MV-4-11 (cell line): ENCODE results near the gene CSAG1.
"Not testable (repeated sequence)": the region's sequence is repeated elsewhere in the genome, so short reads cannot be mapped to it uniquely, and the experiment has no call there.

Experiments
- DNase-seq: peaks from one replicate; lab custom pipeline; 2025; lab: John Stamatoyannopoulos, UW

CSAG1 gene, protein sequence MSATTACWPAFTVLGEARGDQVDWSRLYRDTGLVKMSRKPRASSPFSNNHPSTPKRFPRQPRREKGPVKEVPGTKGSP

DNA sequence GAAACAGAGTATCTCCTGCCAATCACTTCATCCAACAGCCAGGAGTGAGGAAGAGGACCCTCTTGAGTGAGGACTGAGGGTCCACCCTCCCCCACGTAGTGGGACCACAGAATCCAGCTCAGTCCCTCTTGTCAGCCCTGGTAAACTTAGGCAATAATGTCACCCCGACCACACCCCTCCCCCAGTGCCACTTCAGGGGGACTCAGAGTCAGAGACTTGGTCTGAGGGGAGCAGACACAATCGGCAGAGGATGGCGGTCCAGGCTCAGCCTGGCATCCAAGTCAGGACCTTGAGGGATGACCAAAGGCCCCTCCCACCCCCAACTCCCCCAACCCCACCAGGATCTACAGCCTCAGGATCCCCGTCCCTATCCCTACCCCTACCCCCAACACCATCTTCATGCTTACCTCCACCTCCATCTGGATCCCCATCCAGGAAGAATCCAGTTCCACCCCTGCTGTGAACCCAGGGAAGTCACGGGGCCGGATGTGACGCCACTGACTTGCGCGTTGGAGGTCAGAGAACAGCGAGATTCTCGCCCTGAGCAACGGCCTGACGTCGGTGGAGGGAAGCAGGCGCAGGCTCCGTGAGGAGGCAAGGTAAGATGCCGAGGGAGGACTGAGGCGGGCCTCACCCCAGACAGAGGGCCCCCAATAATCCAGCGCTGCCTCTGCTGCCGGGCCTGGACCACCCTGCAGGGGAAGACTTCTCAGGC, at the start of gene CSAG1, which contains the start of gene MAGEA12:
Gene CSAG1 (minus strand): TSS at position 461 of the 715 bp plus-strand sequence. CDS start 1,261 bp downstream, outside the sequence.
Gene MAGEA12 (plus strand): TSS at position 497 of the 715 bp plus-strand sequence. CDS start 2,405 bp downstream, outside the sequence.
- no peak for DNase-seq

DNA sequence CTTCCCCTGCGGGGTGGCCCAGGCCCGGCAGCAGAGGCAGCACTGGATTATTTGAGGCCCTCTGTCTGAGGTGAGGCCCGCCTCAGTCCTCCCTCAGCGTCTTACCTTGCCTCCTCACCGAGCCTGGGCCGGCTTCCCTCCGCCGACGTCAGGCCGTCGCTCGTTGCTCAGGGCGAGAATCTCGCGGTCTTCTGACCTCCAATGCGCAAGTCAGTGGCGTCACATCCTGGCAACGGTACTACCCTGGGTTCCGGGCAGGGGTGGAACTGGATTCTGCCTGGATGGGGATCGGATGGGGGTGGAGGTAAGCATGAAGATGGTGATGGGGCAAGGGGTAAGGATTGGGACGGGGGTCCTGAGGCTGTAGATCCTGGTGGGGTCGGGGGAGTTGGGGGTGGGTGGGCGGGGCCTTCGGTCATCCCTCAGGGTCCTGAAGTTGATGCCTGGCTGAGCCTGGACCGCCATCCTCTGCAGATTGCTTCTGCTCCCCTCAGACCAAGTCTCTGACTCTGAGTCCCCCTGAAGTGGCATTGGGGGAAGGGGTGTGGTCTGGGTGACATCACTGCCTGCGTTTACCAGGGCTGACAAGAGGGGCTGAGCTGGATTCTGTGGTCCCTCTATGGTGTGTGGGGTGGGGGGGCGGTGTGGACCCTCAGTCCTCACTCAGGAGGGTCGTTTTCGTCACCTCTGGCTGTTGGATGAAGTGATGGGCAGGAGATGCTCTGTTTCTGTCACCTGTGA, 36.2 kb upstream of the CSAG1 start, which contains the start of gene MAGEA6:
Gene MAGEA6 (minus strand): TSS at position 141 of the 741 bp plus-strand sequence. CDS start 2,039 bp downstream, outside the sequence.
- not testable (repeated sequence) for DNase-seq

DNA sequence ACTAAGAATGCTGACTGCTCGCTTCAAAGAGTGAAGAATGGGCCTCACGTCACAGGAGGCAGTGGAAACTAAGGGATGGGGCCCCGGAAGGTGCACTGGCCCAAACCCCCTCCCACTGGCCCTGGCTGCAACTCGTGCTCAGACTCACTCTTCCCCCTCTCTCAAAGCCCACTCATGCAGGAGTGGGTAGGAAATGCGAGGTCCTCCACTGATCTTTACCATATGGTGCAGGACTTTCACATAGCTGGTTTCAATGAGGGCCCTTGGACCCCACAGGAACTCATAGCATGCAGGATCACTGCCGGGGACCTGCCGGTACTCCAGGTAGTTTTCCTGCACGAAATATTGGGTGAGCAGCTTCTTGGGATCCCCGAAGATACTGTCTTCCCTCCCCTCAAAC, 33.0 kb upstream of the CSAG1 start:
- not testable (repeated sequence) for DNase-seq

DNA sequence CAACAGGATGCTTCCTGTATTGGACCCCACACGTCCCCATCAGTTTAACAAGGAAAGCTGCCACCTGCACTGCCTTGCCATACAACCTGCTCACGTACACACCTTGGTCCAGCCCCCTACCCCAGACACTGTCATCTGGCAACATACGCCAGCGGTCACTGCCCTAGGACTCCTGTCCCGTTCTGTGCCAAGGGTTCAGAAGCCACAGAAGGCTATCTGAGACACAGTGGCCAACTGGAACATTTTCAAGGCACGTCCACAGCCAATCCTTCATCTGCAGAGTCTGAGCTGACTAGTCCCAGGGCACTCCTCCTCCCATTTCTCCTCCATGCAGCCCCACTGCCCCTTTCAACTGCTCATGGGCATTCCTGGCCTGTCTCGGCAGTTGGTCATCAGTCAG, 28.1 kb upstream of the CSAG1 start:
- not testable (repeated sequence) for DNase-seq

DNA sequence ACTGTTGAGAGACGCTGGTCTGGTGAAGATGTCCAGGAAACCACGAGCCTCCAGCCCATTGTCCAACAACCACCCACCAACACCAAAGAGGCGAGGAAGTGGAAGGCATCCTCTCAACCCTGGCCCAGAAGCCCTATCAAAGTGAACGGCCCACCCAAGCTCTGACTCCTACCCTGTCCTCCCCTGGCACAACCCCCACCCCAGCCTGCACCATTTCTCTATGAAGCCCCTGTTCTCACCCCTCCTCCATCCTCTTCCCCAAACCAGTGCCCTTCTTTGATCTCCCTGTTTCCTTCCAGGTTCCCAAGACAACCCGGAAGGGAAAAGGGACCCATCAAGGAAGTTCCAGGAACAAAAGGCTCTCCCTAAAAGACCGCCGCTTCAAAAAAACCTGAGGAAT, 26.0 kb upstream of the CSAG1 start:
- not testable (repeated sequence) for DNase-seq

DNA sequence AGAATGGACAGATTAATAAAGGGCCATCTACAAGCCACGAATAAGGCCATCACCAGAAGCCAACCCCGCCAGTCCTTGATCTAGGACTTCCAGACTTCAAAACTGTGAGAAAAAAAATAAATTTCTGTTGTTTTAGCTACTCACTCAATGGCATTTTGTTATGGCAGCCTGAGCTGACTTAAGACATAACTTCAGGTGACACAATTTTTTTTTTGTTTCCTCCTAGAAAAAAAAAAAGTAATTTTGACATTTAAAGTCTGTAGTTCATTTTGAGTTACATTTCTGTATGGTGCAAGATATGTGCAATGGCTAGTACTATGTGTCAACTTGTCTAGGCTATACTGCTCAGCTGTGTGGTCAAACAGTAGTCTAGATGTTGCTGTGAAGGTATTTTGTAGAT, 25.4 kb upstream of the CSAG1 start, which contains the start of gene CSAG3:
Gene CSAG3 (plus strand): TSS at position 301 of the 400 bp plus-strand sequence.
- not testable (repeated sequence) for DNase-seq

DNA sequence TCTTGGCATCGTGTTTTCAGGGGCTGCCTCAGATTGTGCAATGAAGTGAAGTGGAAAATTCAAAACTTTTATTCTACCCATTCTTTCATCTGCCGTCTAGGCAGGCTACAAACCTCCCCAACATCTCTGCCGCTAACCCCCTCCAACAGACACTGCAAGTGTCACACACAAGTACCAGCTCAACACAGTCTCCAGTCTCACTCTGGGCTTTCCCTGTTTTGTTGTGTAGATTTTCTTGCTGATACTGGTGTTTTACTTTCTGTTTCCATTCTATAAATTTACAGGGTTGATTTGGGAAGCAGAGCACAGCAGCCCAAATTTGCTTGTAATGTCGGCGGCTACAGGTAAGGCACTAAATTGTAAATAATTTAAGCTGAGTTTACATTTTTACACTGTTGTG, 21.4 kb upstream of the CSAG1 start:
- DNase-seq, result not testable (repeated sequence)

DNA sequence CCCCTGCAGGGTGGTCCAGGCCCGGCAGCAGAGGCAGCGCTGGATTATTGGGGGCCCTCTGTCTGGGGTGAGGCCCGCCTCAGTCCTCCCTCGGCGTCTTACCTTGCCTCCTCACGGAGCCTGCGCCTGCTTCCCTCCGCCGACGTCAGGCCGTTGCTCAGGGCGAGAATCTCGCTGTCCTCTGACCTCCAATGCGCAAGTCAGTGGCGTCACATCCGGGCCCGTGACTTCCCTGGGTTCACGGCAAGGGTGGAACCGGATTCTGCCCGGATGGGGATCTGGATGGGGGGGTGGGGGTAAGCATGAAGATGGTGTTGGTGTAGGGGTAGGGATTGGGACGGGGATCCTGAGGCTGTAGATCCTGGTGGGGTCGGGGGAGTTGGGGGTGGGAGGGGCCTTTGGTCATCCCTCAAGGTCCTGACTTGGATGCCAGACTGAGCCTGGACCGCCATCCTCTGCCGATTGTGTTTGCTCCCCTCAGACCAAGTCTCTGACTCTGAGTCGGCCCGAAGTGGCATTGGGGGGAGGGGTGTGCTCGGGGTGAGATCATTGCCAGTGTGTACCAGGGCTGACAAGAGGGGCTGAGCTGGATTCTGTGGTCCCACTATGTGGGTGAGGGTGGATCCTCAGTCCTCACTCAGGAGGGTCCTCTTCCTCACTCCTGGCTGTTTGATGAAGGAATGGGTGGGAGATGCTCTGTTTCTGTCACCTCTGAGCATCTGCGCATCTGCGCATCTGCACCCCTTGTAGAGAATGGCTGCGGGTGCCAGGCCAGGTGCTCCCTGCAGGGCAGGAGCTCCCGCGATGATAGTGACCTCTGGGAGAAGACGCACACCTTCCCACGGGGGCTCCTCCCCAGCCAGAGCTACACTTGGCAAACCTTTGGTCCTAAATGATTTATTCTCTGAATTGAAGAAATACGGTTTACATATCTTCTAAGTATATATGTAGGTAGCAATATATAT, 20.4 kb upstream of the CSAG1 start, which contains the start of gene MAGEA2:
Gene MAGEA2 (minus strand): TSS at position 157 of the 965 bp plus-strand sequence. CDS start 2,479 bp downstream, outside the sequence.
- DNase-seq, result not testable (repeated sequence)

DNA sequence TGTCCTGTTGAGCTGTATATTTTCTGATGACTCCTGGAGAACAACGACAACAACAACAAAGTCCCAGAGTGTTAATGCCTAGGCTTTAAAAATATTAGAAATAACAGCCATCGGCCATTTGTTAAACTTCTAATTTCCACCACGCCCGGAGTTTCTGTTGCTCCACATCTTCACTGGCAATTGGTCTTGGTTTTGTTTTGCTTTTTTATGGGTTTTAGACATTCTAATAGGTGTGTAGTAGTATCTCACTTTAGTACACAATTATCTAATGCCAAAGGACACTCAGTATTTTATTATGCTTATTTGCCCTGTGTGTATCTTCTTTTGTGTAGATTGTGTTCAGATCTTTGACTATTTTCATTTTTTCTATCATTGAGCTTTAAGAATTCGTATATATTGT, 5.0 kb upstream of the CSAG1 start:
- no peak for DNase-seq

DNA sequence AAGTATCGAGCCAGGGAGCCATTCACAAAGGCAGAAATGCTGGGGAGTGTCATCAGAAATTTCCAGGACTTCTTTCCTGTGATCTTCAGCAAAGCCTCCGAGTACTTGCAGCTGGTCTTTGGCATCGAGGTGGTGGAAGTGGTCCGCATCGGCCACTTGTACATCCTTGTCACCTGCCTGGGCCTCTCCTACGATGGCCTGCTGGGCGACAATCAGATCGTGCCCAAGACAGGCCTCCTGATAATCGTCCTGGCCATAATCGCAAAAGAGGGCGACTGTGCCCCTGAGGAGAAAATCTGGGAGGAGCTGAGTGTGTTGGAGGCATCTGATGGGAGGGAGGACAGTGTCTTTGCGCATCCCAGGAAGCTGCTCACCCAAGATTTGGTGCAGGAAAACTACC, 3.0 kb upstream of the CSAG1 start:
- DNase-seq, result not testable (repeated sequence)

DNA sequence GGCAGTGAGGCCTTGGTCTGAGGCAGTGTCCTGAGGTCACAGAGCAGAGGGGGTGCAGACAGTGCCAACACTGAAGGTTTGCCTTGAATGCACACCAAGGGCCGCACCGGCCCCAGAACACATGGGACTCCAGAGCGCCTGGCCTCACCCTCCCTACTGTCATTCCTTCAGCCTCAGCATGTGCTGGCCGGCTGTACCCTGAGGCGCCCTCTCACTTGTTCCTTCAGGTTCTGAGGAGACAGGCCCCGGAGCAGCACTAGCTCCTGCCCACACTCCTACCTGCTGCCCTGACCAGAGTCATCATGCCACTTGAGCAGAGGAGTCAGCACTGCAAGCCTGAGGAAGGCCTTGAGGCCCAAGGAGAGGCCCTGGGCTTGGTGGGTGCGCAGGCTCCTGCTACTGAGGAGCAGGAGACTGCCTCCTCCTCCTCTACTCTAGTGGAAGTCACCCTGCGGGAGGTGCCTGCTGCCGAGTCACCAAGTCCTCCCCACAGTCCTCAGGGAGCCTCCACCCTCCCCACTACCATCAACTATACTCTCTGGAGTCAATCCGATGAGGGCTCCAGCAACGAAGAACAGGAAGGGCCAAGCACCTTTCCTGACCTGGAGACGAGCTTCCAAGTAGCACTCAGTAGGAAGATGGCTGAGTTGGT, 2.5 kb upstream of the CSAG1 start:
- DNase-seq, result no peak

DNA sequence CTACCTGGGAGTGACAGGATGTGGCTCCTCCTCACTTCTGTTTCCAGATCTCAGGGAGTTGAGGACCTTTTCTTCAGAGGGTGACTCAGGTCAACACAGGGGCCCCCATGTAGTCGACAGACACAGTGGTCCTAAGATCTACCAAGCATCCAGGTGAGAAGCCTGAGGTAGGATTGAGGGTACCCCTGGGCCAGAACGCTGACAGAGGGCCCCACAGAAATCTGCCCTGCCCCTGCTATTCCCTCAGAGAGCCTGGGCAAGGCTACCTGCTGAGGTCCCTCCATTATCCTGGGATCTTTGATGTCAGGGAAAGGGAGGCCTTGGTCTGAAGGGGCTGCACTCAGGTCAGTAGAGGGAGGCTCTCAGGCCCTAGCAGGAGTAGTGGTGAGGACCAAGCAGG, 1.6 kb upstream of the CSAG1 start:
- DNase-seq, result no peak

DNA sequence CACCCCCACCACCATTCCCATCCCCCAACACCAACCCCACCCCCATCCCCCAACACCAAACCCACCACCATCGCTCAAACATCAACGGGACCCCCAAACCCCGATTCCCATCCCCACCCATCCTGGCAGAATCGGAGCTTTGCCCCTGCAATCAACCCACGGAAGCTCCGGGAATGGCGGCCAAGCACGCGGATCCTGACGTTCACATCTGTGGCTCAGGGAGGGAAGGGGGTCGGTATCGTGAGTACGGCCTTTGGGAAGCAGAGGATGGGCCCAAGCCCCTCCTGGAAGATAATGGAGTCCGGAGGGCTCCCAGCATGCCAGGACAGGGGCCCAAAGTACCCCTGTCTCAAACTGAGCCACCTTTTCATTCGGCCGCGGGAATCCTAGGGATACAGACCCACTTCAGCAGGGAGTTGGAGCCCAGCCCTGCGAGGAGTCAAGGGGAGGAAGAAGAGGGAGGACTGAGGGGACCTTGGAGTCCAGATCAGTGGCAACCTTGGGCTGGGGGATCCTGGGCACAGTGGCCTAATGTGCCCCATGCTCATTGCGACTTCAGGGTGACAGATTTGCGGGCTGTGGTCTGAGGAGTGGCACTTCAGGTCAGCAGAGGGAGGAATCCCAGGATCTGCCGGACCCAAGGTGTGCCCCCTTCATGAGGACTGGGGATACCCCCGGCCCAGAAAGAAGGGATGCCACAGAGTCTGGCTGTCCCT, 780 bp upstream of the CSAG1 start:
- not testable (repeated sequence) for DNase-seq

DNA sequence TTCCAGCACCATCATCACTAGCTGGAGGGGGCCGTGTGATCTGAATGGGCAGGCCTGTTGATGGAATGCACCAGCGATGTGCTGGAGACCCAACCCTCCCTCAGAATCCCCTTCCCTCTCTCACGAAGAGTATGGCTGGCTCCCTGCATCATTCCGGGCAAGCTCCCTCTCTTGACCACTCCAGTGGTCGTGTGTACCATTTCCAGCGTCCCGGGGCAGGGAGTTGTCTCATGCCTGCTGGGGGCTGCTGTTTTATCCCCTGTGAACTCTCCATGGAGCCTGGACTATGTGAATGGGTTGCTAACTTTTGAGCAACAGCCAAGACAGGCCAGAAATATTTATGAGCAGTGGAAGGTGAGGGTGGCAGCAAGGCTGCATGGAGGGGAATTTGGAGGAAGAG, 8.1 kb downstream of the CSAG1 start:
- DNase-seq, result no peak

DNA sequence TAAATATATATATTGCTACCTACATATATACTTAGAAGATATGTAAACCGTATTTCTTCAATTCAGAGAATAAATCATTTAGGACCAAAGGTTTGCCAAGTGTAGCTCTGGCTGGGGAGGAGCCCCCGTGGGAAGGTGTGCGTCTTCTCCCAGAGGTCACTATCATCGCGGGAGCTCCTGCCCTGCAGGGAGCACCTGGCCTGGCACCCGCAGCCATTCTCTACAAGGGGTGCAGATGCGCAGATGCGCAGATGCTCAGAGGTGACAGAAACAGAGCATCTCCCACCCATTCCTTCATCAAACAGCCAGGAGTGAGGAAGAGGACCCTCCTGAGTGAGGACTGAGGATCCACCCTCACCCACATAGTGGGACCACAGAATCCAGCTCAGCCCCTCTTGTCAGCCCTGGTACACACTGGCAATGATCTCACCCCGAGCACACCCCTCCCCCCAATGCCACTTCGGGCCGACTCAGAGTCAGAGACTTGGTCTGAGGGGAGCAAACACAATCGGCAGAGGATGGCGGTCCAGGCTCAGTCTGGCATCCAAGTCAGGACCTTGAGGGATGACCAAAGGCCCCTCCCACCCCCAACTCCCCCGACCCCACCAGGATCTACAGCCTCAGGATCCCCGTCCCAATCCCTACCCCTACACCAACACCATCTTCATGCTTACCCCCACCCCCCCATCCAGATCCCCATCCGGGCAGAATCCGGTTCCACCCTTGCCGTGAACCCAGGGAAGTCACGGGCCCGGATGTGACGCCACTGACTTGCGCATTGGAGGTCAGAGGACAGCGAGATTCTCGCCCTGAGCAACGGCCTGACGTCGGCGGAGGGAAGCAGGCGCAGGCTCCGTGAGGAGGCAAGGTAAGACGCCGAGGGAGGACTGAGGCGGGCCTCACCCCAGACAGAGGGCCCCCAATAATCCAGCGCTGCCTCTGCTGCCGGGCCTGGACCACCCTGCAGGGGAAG, 19.4 kb downstream of the CSAG1 start, which contains the start of gene MAGEA2B:
Gene MAGEA2B (plus strand): TSS at position 814 of the 973 bp plus-strand sequence. CDS start 2,479 bp downstream, outside the sequence.
- DNase-seq, result not testable (repeated sequence)

DNA sequence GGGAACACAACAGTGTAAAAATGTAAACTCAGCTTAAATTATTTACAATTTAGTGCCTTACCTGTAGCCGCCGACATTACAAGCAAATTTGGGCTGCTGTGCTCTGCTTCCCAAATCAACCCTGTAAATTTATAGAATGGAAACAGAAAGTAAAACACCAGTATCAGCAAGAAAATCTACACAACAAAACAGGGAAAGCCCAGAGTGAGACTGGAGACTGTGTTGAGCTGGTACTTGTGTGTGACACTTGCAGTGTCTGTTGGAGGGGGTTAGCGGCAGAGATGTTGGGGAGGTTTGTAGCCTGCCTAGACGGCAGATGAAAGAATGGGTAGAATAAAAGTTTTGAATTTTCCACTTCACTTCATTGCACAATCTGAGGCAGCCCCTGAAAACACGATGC, 20.3 kb downstream of the CSAG1 start:
- not testable (repeated sequence) for DNase-seq

DNA sequence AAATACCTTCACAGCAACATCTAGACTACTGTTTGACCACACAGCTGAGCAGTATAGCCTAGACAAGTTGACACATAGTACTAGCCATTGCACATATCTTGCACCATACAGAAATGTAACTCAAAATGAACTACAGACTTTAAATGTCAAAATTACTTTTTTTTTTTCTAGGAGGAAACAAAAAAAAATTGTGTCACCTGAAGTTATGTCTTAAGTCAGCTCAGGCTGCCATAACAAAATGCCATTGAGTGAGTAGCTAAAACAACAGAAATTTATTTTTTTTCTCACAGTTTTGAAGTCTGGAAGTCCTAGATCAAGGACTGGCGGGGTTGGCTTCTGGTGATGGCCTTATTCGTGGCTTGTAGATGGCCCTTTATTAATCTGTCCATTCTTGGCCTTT, 24.3 kb downstream of the CSAG1 start, which contains the start of gene CSAG2:
Gene CSAG2 (minus strand): TSS at position 101 of the 400 bp plus-strand sequence. CDS start 161 bp downstream, outside the sequence.
- DNase-seq, result not testable (repeated sequence)

DNA sequence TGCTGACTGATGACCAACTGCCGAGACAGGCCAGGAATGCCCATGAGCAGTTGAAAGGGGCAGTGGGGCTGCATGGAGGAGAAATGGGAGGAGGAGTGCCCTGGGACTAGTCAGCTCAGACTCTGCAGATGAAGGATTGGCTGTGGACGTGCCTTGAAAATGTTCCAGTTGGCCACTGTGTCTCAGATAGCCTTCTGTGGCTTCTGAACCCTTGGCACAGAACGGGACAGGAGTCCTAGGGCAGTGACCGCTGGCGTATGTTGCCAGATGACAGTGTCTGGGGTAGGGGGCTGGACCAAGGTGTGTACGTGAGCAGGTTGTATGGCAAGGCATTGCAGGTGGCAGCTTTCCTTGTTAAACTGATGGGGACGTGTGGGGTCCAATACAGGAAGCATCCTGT, 27.0 kb downstream of the CSAG1 start:
- not testable (repeated sequence) for DNase-seq

DNA sequence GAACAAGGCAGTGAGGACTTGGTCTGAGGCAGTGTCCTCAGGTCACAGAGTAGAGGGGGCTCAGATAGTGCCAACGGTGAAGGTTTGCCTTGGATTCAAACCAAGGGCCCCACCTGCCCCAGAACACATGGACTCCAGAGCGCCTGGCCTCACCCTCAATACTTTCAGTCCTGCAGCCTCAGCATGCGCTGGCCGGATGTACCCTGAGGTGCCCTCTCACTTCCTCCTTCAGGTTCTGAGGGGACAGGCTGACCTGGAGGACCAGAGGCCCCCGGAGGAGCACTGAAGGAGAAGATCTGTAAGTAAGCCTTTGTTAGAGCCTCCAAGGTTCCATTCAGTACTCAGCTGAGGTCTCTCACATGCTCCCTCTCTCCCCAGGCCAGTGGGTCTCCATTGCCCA, 33.1 kb downstream of the CSAG1 start:
- not testable (repeated sequence) for DNase-seq
